Activated T-helper 2 cell treated with anti-CD3 and anti-CD28 coated beads, Interferon-gamma antibody, Interleukin-2, Interleukin-4, amounts not matched to agents 10 μg/mL and 5 μg/mL and 100 μg/mL, durations not matched to agents 14 hours and 24 hours and 36 hours (primary cell): ENCODE data around the gene BIN1. TPM values are rescaled to one million over a fixed set of nuclear protein-coding genes. Genes with fewer than 3 reads are reported as not detected.

Source experiments
- DNase-seq: peaks from one replicate; pipeline ENCODE4 v3.0.0; 2021; ENCODE audit warnings: low spot score
- H3K27ac Mint-ChIP-seq: one replicate; pipeline ENCODE4 v1.8.0; 2021; ENCODE audit warnings: mixed read lengths
- H3K27me3 Mint-ChIP-seq: one replicate; pipeline ENCODE4 v1.8.0; 2021; ENCODE audit warnings: low read depth, mixed read lengths
- H3K36me3 Mint-ChIP-seq: one replicate; pipeline ENCODE4 v1.8.0; 2021; ENCODE audit warnings: low read depth, mixed read lengths
- H3K4me1 Mint-ChIP-seq: one replicate; pipeline ENCODE4 v1.8.0; 2021; ENCODE audit warnings: low read depth, mixed read lengths
- H3K4me3 Mint-ChIP-seq: one replicate; pipeline ENCODE4 v1.8.0; 2021; ENCODE audit warnings: low read depth, mild to moderate bottlenecking, moderate library complexity, mixed read lengths
- H3K9me3 Mint-ChIP-seq: one replicate; pipeline ENCODE4 v1.8.0; 2021; ENCODE audit warnings: mixed read lengths
- intact Hi-C: fragments of 100-400 bp; cut with micrococcal nuclease; formaldehyde crosslinking; loops from one replicate; pipeline ENCODE4 v1.15.1; 2023
- total RNA-seq: library from RNA; stranded (reverse); gene quantifications from 2 replicates; pipeline ENCODE4 v1.2.3, GENCODE V29; 2022

Gene BIN1
- total RNA-seq, 1 donor from 2014 or later = 51.7 TPM

- Mint-ChIP-seq H3K4me3 (no peak overlapping the region), H3K27ac (no peak overlapping the region), H3K9me3 (no peaks in the 10 kb centered on the region), H3K27me3 (peaks cover 3% of the 10 kb centered on the region), H3K4me1 (peaks cover 5% of the 10 kb centered on the region), H3K36me3 (no peaks in the 10 kb centered on the region)
- no peak for DNase-seq
- intact Hi-C loops = loop anchor here (10.0 kb wide), 1 partner anchor 205 kb away; the partner anchor contains the start of gene ERCC3
Measured at GRCh38 chr2:127089478-127090235, 17.3 kb downstream of the BIN1 start.

GRCh38 chr2:127088706-127089105, 18.2 kb downstream of the BIN1 start:
- Mint-ChIP-seq H3K4me1 (peaks cover 15% of the 10 kb centered on the region), H3K36me3 (no peaks in the 10 kb centered on the region), H3K9me3 (no peaks in the 10 kb centered on the region), H3K27ac (no peak overlapping the region), H3K4me3 (no peak overlapping the region), H3K27me3 (peaks cover 3% of the 10 kb centered on the region)
- intact Hi-C loops = loop anchor here (10.0 kb wide), 1 partner anchor 206 kb away; the partner anchor contains the start of gene ERCC3
- DNase-seq = no peak

GRCh38 chr2:127087791-127088495, 19.0 kb downstream of the BIN1 start:
- Mint-ChIP-seq H3K4me1 (peaks cover 20% of the 10 kb centered on the region), H3K36me3 (no peaks in the 10 kb centered on the region)
- intact Hi-C loops = loop anchor here (10.0 kb wide), 1 partner anchor 207 kb away; the partner anchor contains the start of gene ERCC3

GRCh38 chr2:127086990-127087790, 19.8 kb downstream of the BIN1 start:
- intact Hi-C loops = loop anchor here (10.0 kb wide), 1 partner anchor 208 kb away; the partner anchor contains the start of gene ERCC3
- no peak overlapping the region for H3K27ac Mint-ChIP-seq

More at GRCh38 chr2:127087791-127088495, 19.0 kb downstream of the BIN1 start:
- H3K9me3 Mint-ChIP-seq = no peaks in the 10 kb centered on the region
- no peak overlapping the region for H3K27ac Mint-ChIP-seq
- DNase-seq = no peak
- no peak overlapping the region for H3K4me3 Mint-ChIP-seq
- H3K27me3 Mint-ChIP-seq = peaks cover 3% of the 10 kb centered on the region

GRCh38 chr2:127085317-127085681, 21.7 kb downstream of the BIN1 start:
- H3K27me3 Mint-ChIP-seq = peaks cover 3% of the 10 kb centered on the region
- H3K4me3 Mint-ChIP-seq = no peak overlapping the region
- intact Hi-C loops = loop anchor here (10.0 kb wide), 1 partner anchor 210 kb away; the partner anchor contains the start of gene ERCC3
- H3K9me3 Mint-ChIP-seq = no peaks in the 10 kb centered on the region
- no peak for DNase-seq
- peak overlapping the region; percentile 74 for H3K27ac Mint-ChIP-seq
- H3K4me1 Mint-ChIP-seq = peaks cover 37% of the 10 kb centered on the region
- no peaks in the 10 kb centered on the region for H3K36me3 Mint-ChIP-seq

More at GRCh38 chr2:127086990-127087790, 19.8 kb downstream of the BIN1 start:
- peaks cover 26% of the 10 kb centered on the region for H3K4me1 Mint-ChIP-seq
- peaks cover 3% of the 10 kb centered on the region for H3K27me3 Mint-ChIP-seq
- DNase-seq = no peak
- H3K9me3 Mint-ChIP-seq = no peaks in the 10 kb centered on the region
- no peaks in the 10 kb centered on the region for H3K36me3 Mint-ChIP-seq
- H3K4me3 Mint-ChIP-seq = no peak overlapping the region

GRCh38 chr2:127084611-127085316, 22.2 kb downstream of the BIN1 start:
- peak overlapping the region; percentile 60 for H3K27ac Mint-ChIP-seq
- H3K36me3 Mint-ChIP-seq = no peaks in the 10 kb centered on the region
- H3K9me3 Mint-ChIP-seq = no peaks in the 10 kb centered on the region
- H3K4me1 Mint-ChIP-seq = peaks cover 42% of the 10 kb centered on the region
- peak; percentile 46 for DNase-seq
- H3K4me3 Mint-ChIP-seq = no peak overlapping the region
- intact Hi-C loops = loop anchor here (5.0 to 10.0 kb wide), 3 partner anchors 210 to 427 kb away; partner anchors contain the start of genes ERCC3 and GYPC
- H3K27me3 Mint-ChIP-seq = peaks cover 3% of the 10 kb centered on the region

GRCh38 chr2:127083819-127084503, 23.0 kb downstream of the BIN1 start:
- no peak for DNase-seq
- Mint-ChIP-seq H3K4me1 (peaks cover 50% of the 10 kb centered on the region), H3K9me3 (no peaks in the 10 kb centered on the region), H3K36me3 (no peaks in the 10 kb centered on the region), H3K27me3 (peaks cover 3% of the 10 kb centered on the region), H3K4me3 (no peak overlapping the region), H3K27ac (no peak overlapping the region)
- intact Hi-C loops = loop anchor here (5.0 to 10.0 kb wide), 3 partner anchors 211 to 427 kb away; partner anchors contain the start of genes ERCC3 and GYPC

- intact Hi-C loops = loop anchor here (5.0 to 10.0 kb wide), 3 partner anchors 212 to 426 kb away; partner anchors contain the start of genes ERCC3 and GYPC
- no peaks in the 10 kb centered on the region for H3K9me3 Mint-ChIP-seq
- peak overlapping the region; percentile 28 for H3K4me3 Mint-ChIP-seq
- no peaks in the 10 kb centered on the region for H3K36me3 Mint-ChIP-seq
- H3K4me1 Mint-ChIP-seq = peaks cover 57% of the 10 kb centered on the region
- H3K27me3 Mint-ChIP-seq = no peaks in the 10 kb centered on the region
- peak overlapping the region; percentile 66 for H3K27ac Mint-ChIP-seq
- no peak for DNase-seq
Measured at GRCh38 chr2:127082974-127083373, 24.0 kb downstream of the BIN1 start.

GRCh38 chr2:127081826-127082633, 24.9 kb downstream of the BIN1 start:
- Mint-ChIP-seq H3K27ac (peak overlapping the region; percentile 90), H3K27me3 (no peaks in the 10 kb centered on the region), H3K4me3 (peak overlapping the region; percentile 76), H3K9me3 (no peaks in the 10 kb centered on the region), H3K4me1 (peaks cover 63% of the 10 kb centered on the region), H3K36me3 (no peaks in the 10 kb centered on the region)
- intact Hi-C loops = loop anchor here (5.0 to 10.0 kb wide), 3 partner anchors 213 to 425 kb away; partner anchors contain the start of genes ERCC3 and GYPC
- peak; percentile 74 for DNase-seq

- Mint-ChIP-seq H3K9me3 (no peaks in the 10 kb centered on the region), H3K4me3 (peak overlapping the region; percentile 76), H3K36me3 (peaks cover 4% of the 10 kb centered on the region), H3K27me3 (no peaks in the 10 kb centered on the region), H3K27ac (peak overlapping the region; percentile 90), H3K4me1 (peaks cover 65% of the 10 kb centered on the region)
- intact Hi-C loops = loop anchor here (1.0 to 10.0 kb wide), 4 partner anchors 17 to 424 kb away; partner anchors contain the start of genes ERCC3 and GYPC
- peak; percentile 40 for DNase-seq
Measured at GRCh38 chr2:127080938-127081755, 25.8 kb downstream of the BIN1 start.
